ENCODE results near the gene XIST.

The XIST gene

GRCh38 chrX:73831500-73831899 lies 21.0 kb downstream of the XIST start:
- in situ Hi-C loops (cut with MboI; ENCODE audit: low sequenced_read_pairs, unreplicated experiment), result loop anchor here (25.0 kb wide), 1 partner anchor 106 kb away; no protein-coding TSS in a partner anchor
- TF ChIP-seq CTCF (IDR thresholded peaks at IDR 0.05; ENCODE audit: borderline replicate concordance, control extremely low read depth, extremely low read depth, insufficient read depth, missing control alignments), result no peak

GRCh38 chrX:73830489-73831414 lies 21.8 kb downstream of the XIST start:
- TF ChIP-seq CTCF (IDR thresholded peaks at IDR 0.05; ENCODE audit: borderline replicate concordance, control extremely low read depth, extremely low read depth, insufficient read depth, missing control alignments), result no peak
- DNase-seq (ENCODE audit: low spot score), result no peak
- in situ Hi-C loops (cut with MboI; ENCODE audit: low sequenced_read_pairs, unreplicated experiment), result loop anchor here (25.0 kb wide), 1 partner anchor 107 kb away; no protein-coding TSS in a partner anchor

More at GRCh38 chrX:73831500-73831899, 21.0 kb downstream of the XIST start:
- no peak for DNase-seq (ENCODE audit: low spot score)

GRCh38 chrX:73829890-73830466 lies 22.5 kb downstream of the XIST start:
- no peak for DNase-seq (ENCODE audit: low spot score)
- in situ Hi-C loops (cut with MboI; ENCODE audit: low sequenced_read_pairs, unreplicated experiment), result loop anchor here (25.0 kb wide), 1 partner anchor 107 kb away; no protein-coding TSS in a partner anchor
- TF ChIP-seq CTCF (IDR thresholded peaks at IDR 0.05; ENCODE audit: borderline replicate concordance, control extremely low read depth, extremely low read depth, insufficient read depth, missing control alignments), result no peak

- DNase-seq (ENCODE audit: low spot score), result no peak
- no peak for TF ChIP-seq CTCF (IDR thresholded peaks at IDR 0.05; ENCODE audit: borderline replicate concordance, control extremely low read depth, extremely low read depth, insufficient read depth, missing control alignments)
- in situ Hi-C loops (cut with MboI; ENCODE audit: low sequenced_read_pairs, unreplicated experiment), result loop anchor here (25.0 kb wide), 1 partner anchor 109 kb away; no protein-coding TSS in a partner anchor
These were observed 24.3 kb downstream of the XIST start for GRCh38 chrX:73828080-73828720.

- TF ChIP-seq CTCF (IDR thresholded peaks at IDR 0.05; ENCODE audit: borderline replicate concordance, control extremely low read depth, extremely low read depth, insufficient read depth, missing control alignments), result no peak
- DNase-seq (ENCODE audit: low spot score), result no peak
- in situ Hi-C loops (cut with MboI; ENCODE audit: low sequenced_read_pairs, unreplicated experiment), result loop anchor here (25.0 kb wide), 1 partner anchor 110 kb away; no protein-coding TSS in a partner anchor
These were observed 25.1 kb downstream of the XIST start for GRCh38 chrX:73827406-73827805.

- no peak for DNase-seq (ENCODE audit: low spot score)
- in situ Hi-C loops (cut with MboI; ENCODE audit: low sequenced_read_pairs, unreplicated experiment), result loop anchor here (25.0 kb wide), 1 partner anchor 110 kb away; no protein-coding TSS in a partner anchor
- no peak for TF ChIP-seq CTCF (IDR thresholded peaks at IDR 0.05; ENCODE audit: borderline replicate concordance, control extremely low read depth, extremely low read depth, insufficient read depth, missing control alignments)
These were observed 25.5 kb downstream of the XIST start for GRCh38 chrX:73826996-73827395.

All from GM13976 (cell line).